HG03039 (cell line): ENCODE data around the gene RPS6KC1.
"Not testable (repeated sequence)": the region's sequence is repeated elsewhere in the genome, so short reads cannot be mapped to it uniquely, and the experiment has no call there.

Source experiments
- ATAC-seq: cut with Tn5 transposase; IDR thresholded peaks from one replicate; pipeline ENCODE4 v1.9.1; 2021; ENCODE audit warnings: mild to moderate bottlenecking, moderate library complexity; ENCODE audit not compliant: unreplicated experiment

The RPS6KC1 gene

DNA sequence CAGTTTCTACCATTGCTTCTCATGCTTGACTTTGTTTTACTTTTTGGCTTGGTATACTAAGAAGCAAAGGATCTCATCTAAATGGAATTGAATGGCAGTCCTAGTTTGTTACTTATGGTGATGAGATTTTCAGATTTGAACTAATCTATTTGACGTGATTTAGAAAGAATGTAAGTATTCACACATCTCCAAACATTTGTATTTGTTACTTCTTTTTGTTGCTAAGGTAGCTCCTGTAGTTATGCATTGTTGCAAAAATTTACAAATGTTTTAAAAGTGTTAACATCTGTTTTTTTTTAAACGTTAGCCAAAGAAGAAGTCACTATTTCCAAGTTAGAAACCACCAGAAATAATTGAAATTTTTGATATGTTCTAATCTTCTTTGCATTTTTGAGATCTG is 222.5 kb downstream of the RPS6KC1 start:
- no peak for ATAC-seq

DNA sequence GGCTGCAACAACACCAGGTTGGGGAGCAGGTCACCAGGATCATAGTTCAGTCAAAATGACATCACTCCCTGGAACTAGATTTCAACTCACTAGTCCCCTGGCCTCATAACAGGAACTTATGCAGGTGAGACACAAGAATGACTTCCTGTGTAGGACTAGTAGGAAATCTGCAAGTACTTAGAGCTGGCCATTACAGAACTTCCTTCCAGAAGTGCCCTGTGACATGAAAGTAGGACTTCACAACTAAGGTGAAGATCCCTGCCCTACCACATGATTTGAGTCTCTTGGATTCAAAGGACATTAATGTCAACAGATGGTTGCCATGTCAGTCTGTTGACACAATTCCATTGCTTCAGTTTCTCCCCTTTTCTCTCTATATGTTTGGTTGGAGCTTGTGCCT is 223.1 kb downstream of the RPS6KC1 start:
- ATAC-seq = no peak

DNA sequence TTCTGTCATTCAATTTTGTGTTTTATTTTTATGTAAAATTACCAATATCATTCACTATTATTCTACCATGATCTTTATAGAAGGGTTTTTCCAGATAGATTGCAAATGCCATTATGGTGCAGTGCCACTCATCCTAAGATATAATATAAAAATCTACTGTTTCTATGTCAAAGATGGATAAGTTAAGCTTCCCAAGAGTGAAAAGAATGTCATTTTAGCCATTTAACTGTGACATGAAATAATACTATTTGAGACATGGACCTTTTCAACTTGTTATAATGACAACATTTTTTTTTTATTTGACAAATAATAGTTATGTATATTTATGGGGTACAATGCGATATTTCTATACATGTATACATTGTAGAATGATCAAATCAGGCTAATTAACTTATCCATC is 224.3 kb downstream of the RPS6KC1 start:
- no peak for ATAC-seq

DNA sequence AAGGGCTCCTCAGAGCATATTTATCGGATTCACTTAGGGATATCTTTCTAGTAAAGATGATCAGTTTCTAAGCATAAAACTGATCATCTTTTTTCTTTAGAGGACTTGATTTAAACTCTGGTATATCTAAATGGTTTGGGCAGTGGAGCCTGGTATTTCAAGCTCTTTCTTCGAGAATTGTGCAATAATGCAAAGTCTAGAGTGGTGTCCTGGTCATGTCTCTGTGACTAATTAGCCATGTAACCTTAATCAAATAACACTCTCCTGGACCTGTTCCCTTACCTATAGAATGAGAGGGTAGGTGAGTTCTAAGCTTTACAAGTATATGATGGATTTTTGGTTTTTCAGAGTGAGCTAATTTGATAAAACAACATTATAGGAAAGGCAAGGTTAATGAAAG is 225.2 kb downstream of the RPS6KC1 start:
- ATAC-seq = no peak

DNA sequence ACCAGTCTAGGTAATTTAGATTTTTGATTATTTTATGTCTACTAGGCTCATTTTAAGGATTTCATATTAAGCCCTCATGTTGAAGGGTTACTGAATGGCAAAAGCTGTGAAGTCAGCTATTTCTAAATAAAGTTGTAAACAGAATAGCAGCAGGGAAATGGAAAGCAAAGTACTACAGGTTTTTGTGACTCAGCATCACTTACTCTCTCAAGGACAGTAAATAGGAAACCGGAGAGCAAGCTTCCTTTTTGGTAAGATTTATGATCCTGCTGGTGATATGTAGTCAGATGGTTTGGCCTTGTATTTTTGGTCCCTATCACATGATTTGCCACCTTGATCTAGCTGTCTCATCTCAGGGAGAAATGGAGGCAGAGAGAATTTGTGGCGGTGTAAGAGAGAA is 226.0 kb downstream of the RPS6KC1 start:
- no peak for ATAC-seq

DNA sequence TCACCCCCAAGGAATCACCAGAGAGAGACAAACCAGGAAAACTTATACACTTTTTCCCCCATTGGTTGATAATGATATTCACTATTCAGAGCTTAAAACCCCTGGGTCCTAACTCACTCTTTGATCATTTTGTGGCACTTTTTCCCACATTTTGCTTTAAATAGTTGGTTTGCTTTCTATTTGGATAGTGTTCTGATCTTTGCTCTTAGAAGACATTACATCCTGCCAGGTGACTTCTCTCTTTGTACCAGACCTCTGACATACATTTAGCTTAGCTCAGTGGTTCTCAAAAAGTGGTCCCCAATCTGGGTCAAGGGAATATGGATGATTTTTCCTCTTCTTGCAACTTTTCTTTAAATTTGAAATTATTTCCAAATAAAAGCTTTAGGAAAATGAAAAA is 228.4 kb downstream of the RPS6KC1 start:
- no peak for ATAC-seq

DNA sequence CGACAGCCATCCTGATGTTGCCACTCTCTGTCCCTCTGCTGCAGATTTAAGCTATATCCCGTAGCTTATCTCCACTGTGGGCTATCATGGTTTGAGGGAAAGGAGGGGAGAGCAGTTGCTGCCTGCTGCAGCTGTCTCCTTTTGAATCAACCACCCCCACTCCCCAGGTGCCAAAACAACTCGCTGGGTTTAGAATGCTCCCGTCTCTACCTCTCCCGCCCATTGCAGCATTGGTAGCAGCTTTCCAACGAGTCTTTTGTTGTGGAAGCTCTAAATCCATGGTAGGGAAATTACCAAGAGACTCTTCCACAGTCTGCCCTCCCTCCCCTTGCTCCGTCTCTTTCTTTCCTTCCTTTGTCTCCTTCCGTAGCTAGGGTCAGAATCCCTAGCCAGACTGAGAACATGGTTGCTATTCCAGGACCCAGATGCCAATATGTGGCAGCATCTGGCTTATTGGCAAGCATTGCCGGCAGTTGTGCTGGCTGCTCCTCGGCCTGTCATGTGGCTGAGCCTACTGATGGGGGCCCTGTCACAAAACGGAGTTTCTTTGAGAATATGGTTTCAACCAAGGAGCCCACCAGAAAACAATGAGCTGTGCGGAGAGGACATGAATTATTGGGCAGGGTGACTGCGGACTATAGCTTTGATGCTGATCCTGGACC is 230.7 kb downstream of the RPS6KC1 start:
- no peak for ATAC-seq

DNA sequence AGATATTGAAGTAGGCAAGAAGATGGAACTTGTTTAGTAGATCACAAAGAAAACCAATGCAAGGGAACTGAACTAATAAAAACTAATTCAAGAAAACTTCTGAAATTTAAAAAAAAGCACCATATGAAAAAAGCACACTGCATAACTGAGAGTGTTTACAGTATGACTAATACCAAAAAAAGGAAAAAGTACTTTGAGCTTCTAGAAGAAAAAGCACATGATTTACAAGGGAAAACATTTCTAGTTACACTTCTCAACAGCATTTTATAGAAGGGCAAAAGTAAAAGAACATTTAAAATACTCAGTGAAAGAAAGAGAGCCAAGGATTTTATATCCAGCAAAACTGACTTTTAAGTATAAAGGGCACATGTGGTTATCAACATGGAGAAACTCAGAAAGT is 233.6 kb downstream of the RPS6KC1 start:
- ATAC-seq = no peak

DNA sequence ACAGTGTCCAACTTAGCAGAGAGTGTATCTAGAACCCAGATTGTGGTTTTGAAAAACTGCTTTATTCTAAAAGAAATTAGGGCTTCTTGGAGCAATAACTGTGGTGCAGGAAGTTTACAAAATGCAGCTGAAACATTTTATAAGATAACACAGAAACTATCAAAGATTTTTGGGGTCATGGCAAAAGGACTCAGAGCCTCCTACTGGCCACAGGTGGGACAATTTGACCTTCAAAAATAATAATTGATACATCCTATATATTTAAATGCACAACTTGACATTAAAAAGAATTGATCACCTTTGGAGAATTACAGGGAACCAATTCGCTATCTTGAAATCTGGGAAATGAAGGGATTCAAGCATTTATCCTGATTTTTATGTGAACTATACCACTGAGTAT is 235.2 kb downstream of the RPS6KC1 start:
- ATAC-seq = no peak

DNA sequence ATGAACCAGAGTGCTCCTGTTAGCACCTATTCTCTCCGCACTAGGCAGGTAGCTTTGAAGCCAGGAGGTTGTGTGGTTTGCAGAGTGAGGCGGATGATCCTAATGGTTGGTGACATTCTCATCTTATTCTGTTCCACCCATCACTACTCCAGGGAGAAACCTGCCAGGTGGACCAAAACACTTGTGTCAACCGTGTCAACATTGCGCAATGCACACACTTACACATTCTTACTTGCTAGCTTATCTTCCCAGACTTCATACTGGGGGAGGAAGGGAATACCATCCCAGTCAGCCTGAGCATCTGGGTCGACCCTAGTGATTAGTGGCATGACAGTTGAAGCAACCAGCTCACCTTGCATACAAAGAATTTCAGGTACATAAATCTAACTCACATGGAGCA is 236.9 kb downstream of the RPS6KC1 start:
- ATAC-seq = no peak

DNA sequence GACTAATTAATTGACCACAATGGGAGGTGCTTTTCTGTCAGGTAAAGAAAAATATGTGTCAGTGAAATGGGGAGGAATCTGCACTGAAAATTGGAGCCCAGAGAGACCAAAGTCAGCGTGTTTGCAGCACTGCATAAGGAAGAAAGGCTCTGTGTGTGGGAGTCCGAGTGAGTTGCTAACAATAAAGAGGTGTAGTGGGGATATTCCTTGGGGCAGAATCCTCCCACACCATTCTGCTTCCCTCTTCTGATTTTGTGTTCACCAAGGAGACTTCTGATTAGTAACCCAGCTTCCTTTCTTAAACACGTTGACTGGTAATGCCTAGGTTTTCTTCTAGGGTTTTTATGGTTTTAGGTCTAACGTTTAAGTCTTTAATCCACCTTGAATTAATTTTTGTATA is 240.5 kb downstream of the RPS6KC1 start:
- ATAC-seq = no peak

DNA sequence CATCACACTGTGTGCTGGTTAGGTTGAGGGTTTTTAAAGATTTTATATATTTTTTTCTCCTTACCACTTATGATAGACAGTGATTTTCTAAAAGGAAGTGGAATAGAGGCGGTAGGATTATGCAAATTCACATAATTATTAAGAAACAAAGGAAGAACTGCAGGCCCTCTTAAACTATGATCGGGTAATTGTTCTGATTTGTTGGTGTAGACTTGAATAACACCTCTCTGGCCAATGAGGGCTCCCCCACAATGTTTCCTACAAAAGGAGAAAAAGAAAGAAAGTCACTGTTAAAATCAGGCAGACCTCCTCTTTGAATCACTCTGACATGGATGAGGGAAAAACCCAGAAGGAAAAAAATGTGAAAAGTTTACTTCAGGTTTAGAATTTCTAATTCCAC is 241.6 kb downstream of the RPS6KC1 start:
- no peak for ATAC-seq

DNA sequence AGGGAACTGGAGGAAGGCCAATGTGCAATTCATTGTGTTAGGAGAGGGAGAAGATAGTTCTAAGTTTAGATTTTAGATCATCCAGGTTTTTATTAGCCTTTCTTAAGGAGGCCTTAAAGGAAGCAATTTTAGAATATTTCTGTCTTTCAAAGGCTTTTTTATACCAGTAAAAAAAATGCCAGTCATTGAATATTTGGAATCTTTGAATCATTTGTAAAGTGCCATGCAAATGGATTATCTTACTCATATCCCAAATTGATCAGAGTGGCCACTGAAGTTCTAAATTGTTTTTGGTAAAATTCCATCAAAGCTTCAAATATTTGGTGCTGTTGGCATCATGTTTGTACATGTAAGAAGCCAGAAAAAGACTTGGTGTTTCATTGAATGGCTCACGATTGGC is 244.8 kb downstream of the RPS6KC1 start:
- no peak for ATAC-seq

DNA sequence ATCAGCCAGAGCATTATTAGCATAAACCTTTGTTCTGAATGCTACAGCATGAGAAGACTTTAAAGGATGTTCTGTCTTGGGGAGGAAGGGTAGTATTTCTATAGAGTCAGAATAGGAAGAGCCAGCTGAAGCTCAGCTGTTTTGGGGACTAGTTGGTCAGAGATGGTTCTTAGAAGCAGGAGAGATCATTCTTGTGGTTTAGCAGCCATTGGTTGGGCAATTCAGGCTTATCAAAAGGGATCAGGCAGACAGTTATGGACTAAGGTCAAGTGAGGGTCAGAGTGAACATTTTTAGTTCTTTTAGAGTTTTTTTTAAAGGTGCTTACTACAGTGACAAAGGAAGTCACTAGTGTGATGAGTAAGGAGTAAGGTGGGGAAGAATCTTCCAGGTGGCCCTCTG is 245.5 kb downstream of the RPS6KC1 start:
- ATAC-seq = no peak

DNA sequence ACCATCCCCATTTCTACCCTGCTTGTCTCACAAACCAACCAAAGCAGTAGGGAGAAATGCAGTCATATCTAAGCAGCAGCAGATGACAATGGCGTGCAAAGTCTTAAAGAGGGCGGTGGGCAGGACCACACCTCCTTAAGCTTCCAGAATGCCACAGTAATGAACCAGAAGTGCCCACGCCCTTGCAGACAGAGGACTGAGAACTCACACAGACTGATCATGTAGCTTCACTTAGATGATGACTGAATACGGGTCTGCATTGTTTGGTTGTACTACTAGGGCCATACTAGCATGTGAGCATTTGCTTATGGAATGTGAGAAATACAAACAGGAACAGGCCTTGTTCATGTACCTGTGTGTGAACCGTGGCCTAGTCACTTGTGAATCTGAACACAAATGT is 246.0 kb downstream of the RPS6KC1 start:
- no peak for ATAC-seq

DNA sequence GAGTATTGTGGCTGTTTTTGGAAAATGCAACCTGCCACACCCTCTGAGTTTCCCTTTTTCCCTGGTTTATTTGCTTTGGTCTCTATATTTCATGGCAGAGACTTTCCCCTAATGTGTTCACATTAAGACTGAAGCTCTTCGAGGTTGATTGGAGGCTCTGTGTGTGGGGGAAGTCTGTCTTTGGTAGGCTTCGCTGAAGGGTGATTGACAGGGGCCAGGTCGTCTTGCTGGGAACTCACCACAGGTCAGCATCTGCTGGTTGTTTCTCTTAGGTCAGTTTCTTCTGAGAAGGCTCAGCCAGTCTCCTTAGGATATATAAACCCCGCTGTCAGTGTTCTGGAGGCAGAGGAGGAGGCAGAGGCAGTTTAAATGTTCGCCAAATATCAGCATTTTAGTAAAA is 249.4 kb downstream of the RPS6KC1 start:
- ATAC-seq = no peak

DNA sequence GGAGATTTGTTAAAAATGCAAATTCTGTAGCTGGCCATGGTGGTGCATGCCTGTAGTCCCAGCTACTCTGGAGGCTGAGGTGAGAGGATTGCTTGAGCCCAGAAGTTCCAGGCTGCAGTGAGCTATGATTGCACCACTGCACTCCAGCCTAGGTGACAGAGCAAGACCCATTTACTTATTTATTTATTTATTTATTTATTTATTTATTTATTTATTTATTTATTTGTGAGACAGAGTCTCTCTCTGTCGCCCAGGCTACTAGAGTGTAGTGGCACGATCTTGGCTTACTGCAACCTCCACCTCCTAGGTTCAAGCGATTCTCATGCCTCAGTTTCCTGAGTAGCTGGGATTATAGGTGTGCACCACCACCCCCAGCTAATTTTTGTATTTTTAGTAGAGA is 250.5 kb downstream of the RPS6KC1 start:
- ATAC-seq = not testable (repeated sequence)

DNA sequence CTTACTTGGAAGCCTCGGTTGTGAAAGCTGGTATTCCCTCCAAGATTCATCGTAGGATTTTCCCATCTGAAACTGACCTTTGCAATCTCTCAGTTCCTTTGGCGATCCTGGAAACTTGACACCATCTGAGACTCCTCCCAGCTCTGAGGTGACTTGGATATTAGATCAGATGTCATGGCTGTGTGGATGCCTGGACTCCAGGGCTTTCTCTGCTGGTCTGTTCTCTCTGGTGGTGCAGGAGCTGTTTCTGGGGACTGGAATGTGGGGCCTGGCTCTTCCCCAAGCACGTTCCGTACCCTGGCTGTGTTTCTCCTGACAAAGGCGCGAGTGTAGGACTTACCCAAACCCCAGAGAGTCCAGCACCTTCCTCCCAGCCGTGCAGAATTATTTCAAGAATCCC is 252.2 kb downstream of the RPS6KC1 start:
- no peak for ATAC-seq

DNA sequence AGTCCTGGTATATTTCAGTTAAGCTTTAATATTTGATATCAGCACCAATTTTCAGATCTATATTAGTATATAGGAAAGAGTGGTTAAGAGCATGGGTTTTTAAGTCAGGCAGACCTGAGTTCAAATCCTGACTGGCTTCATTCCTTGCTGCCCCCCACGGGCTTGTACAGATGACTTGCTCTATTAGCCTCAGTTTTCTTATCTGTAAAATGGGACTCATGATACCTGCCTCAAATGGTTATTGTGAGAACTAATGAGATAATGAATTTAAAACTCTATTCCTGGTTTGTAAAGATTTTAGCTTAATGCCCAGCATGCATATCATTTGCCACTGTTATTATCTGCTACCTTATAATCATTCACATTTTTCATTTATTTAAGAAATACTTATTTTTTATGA is 264.5 kb downstream of the RPS6KC1 start:
- no peak for ATAC-seq

DNA sequence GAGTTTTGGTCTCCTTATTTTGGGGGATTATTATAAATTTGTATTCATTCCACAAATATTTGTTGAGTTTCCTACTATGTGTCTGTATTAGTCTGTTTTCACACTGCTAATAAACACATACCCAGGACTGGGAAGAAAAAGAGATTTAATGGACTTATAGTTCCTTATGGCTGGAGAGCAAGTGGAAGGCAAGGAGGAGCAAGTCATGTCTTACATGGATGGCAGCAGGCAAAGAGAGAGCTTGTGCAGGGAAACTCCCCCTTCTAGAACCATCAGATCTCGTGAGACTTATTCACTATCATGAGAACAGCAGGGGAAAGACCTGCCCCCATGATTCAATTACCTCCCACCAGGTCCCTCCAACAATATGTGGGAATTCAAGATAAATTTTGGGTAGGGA is 267.4 kb downstream of the RPS6KC1 start:
- ATAC-seq = not testable (repeated sequence)

DNA sequence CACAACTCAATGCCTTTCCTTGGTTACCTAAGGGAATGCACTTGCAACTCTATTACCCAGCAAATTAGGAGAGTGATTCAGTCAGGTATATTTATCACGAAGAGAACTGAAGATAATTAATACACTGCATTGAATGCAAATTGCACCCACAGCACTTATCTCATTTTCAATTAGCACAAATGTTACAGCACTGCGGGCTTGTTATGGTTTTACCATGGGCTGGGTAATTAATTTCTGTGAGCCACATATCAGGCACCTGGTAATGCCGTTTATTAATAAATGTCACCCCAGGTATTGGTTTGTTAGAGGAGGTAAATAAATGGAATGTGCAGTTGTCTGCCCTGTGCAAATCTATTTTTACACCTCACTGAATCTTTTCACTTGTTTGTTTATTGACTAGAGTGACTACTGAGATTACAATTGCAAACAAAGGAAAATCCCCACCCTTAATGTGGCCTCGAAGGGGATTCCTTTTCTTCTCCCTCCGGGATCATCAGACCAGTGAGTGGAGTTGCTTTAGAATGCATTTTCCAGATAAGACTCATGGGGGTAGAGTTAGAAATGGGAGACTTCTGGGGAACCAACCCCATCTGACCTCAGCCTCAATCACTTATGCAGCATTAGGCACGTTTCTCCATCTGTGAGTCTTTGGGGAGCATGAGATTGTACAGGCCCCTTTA is 269.3 kb downstream of the RPS6KC1 start:
- ATAC-seq = no peak
